Liver (tissue), 3 donors: Measurements from ENCODE around the gene IRF6.

Source experiments
- GABPA ChIP-seq, 2 donors: IDR thresholded peaks in 1 of 2; conservative IDR thresholded peaks in 1 of 2; 2 replicates each; pipeline ENCODE4 v1.6.1; 2016; ENCODE audit warnings: antibody characterized with exemption in 2 of 2, mild to moderate bottlenecking in 1 of 2, moderate library complexity in 1 of 2
- TAF1 ChIP-seq: conservative IDR thresholded peaks from 2 replicates; pipeline ENCODE4 v1.6.1; 2016; ENCODE audit warnings: antibody characterized with exemption, mild to moderate bottlenecking
- YY1 ChIP-seq: IDR thresholded peaks from 2 replicates; pipeline ENCODE4 v1.6.1; 2016; ENCODE audit warnings: antibody characterized with exemption, mild to moderate bottlenecking
- TF ChIP-seq, protein P1 (sequence below): fragments of 150-350 bp; IDR thresholded peaks from 2 replicates; pipeline ENCODE4 v1.5.1; 2017; ENCODE audit warnings: improper control_type of control experiment, low read depth, low read length; ENCODE audit not compliant: missing input control
- TF ChIP-seq, protein P2 (sequence below): IDR thresholded peaks from 2 replicates; pipeline ENCODE4 v1.6.1; 2016; ENCODE audit warnings: antibody characterized with exemption
- TF ChIP-seq, protein P3 (sequence below): IDR thresholded peaks from 2 replicates; pipeline ENCODE4 v1.6.1; 2016; ENCODE audit warnings: antibody characterized with exemption
- TF ChIP-seq, protein P4 (sequence below): IDR thresholded peaks from 2 replicates; pipeline ENCODE4 v1.6.1; 2016; ENCODE audit warnings: antibody characterized with exemption, mild to moderate bottlenecking
- donor health status: healthy.
- donor health status: healthy.

DNA sequence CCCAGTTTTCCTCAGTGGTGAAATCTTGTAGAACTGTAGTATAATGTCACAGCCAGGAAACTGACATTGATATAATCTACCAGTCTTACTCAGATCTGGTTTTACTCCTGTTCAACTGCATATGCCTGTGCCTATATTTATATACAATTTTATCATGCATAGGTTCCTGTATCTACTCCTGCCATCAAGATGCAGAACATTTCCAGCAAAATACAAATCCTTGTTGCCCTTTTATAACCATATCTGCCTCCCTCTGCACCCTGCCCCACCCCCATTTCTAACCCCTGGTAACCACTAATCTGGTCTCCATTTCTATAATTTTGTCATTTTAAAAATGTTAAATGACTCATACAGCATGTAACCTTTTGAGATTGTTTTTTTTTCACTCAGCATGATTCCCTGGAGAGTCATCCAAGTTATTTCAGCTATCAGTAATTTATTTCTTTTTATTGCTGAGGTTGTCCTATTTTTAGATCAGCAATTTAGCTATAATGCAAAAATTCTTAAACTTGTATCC, 29.9 kb upstream of the IRF6 start:
- TF ChIP-seq, protein P1, sequence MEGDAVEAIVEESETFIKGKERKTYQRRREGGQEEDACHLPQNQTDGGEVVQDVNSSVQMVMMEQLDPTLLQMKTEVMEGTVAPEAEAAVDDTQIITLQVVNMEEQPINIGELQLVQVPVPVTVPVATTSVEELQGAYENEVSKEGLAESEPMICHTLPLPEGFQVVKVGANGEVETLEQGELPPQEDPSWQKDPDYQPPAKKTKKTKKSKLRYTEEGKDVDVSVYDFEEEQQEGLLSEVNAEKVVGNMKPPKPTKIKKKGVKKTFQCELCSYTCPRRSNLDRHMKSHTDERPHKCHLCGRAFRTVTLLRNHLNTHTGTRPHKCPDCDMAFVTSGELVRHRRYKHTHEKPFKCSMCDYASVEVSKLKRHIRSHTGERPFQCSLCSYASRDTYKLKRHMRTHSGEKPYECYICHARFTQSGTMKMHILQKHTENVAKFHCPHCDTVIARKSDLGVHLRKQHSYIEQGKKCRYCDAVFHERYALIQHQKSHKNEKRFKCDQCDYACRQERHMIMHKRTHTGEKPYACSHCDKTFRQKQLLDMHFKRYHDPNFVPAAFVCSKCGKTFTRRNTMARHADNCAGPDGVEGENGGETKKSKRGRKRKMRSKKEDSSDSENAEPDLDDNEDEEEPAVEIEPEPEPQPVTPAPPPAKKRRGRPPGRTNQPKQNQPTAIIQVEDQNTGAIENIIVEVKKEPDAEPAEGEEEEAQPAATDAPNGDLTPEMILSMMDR: no peak
- TF ChIP-seq TAF1 (no peak), YY1 (no peak), GABPA (IDR thresholded peaks at IDR 0.05 in 1 of 2, conservative IDR thresholded peaks at IDR 0.05 in 1 of 2) (no peak)
- TF ChIP-seq, protein P2, sequence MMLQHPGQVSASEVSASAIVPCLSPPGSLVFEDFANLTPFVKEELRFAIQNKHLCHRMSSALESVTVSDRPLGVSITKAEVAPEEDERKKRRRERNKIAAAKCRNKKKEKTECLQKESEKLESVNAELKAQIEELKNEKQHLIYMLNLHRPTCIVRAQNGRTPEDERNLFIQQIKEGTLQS: no peak
- TF ChIP-seq, protein P3, sequence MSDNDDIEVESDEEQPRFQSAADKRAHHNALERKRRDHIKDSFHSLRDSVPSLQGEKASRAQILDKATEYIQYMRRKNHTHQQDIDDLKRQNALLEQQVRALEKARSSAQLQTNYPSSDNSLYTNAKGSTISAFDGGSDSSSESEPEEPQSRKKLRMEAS: no peak
- TF ChIP-seq, protein P4, sequence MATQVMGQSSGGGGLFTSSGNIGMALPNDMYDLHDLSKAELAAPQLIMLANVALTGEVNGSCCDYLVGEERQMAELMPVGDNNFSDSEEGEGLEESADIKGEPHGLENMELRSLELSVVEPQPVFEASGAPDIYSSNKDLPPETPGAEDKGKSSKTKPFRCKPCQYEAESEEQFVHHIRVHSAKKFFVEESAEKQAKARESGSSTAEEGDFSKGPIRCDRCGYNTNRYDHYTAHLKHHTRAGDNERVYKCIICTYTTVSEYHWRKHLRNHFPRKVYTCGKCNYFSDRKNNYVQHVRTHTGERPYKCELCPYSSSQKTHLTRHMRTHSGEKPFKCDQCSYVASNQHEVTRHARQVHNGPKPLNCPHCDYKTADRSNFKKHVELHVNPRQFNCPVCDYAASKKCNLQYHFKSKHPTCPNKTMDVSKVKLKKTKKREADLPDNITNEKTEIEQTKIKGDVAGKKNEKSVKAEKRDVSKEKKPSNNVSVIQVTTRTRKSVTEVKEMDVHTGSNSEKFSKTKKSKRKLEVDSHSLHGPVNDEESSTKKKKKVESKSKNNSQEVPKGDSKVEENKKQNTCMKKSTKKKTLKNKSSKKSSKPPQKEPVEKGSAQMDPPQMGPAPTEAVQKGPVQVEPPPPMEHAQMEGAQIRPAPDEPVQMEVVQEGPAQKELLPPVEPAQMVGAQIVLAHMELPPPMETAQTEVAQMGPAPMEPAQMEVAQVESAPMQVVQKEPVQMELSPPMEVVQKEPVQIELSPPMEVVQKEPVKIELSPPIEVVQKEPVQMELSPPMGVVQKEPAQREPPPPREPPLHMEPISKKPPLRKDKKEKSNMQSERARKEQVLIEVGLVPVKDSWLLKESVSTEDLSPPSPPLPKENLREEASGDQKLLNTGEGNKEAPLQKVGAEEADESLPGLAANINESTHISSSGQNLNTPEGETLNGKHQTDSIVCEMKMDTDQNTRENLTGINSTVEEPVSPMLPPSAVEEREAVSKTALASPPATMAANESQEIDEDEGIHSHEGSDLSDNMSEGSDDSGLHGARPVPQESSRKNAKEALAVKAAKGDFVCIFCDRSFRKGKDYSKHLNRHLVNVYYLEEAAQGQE: no peak
